WTC11 (cell line): ENCODE data around the gene IPO4.

Experiments used
- ELF4 ChIP-seq: sonication (generic); formaldehyde crosslinking; IDR thresholded peaks from 2 replicates; pipeline ENCODE4 v1.8.1; 2022; ENCODE audit warnings: low read depth, mild to moderate bottlenecking, moderate library complexity, missing genetic modification reagents
- TF ChIP-seq, protein P1 (sequence below): sonication (generic); formaldehyde crosslinking; IDR thresholded peaks from 2 replicates; pipeline ENCODE4 v1.8.0; 2022; ENCODE audit warnings: mild to moderate bottlenecking, missing genetic modification reagents
- TF ChIP-seq, protein P2 (sequence below): fragments of 200-600 bp; IDR thresholded peaks from 2 replicates; pipeline ENCODE4 v1.8.0; 2022; ENCODE audit warnings: antibody characterized with exemption

- TF ChIP-seq, protein P1, sequence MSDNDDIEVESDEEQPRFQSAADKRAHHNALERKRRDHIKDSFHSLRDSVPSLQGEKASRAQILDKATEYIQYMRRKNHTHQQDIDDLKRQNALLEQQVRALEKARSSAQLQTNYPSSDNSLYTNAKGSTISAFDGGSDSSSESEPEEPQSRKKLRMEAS (CRISPR knock-in tag), result no peak
- TF ChIP-seq, protein P2, sequence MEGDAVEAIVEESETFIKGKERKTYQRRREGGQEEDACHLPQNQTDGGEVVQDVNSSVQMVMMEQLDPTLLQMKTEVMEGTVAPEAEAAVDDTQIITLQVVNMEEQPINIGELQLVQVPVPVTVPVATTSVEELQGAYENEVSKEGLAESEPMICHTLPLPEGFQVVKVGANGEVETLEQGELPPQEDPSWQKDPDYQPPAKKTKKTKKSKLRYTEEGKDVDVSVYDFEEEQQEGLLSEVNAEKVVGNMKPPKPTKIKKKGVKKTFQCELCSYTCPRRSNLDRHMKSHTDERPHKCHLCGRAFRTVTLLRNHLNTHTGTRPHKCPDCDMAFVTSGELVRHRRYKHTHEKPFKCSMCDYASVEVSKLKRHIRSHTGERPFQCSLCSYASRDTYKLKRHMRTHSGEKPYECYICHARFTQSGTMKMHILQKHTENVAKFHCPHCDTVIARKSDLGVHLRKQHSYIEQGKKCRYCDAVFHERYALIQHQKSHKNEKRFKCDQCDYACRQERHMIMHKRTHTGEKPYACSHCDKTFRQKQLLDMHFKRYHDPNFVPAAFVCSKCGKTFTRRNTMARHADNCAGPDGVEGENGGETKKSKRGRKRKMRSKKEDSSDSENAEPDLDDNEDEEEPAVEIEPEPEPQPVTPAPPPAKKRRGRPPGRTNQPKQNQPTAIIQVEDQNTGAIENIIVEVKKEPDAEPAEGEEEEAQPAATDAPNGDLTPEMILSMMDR, result no peak
- no peak for TF ChIP-seq ELF4 (CRISPR knock-in tag)
These were observed 27.7 kb upstream of the IPO4 start for GRCh38 chr14:24216345-24216699.
